ENCODE results near the gene FAM169A. TPM values are rescaled to one million over a fixed set of nuclear protein-coding genes. Genes with fewer than 3 reads are reported as not detected.

FAM169A gene
- total and polyA plus RNA-seq, 2 donors (not counting 1 experiment from before 2014, with no cell fraction given), result 2.1 to 9.4 TPM

- peaks cover 6 to 16% of the 10 kb centered on the region in 2 experiments for H3K36me3 ChIP-seq (replicated peaks in 1 of 2; ENCODE audit: control extremely low read depth in 1 of 2, control insufficient read depth in 1 of 2, extremely low read depth in 1 of 2, insufficient read depth in 2 of 2, low read length in 1 of 2)
- DNase-seq, result no peak
- H3K9me3 ChIP-seq (ENCODE audit: control extremely low read depth in 1 of 3, control insufficient read depth in 2 of 3, insufficient read depth in 1 of 3, low read length in 2 of 3), result no peaks in the 10 kb centered on the region
- no peaks in the 10 kb centered on the region for H3K9me3 Mint-ChIP-seq (ENCODE audit: insufficient read depth)
- H3K4me3 Mint-ChIP-seq, result no peak overlapping the region
- no peak overlapping the region for H2AFZ ChIP-seq (ENCODE audit: insufficient read depth, low read depth, low read length, poor library complexity, severe bottlenecking)
- H3K27ac ChIP-seq (ENCODE audit: low read length in 2 of 2), result no peak overlapping the region
- H3K4me1 ChIP-seq (ENCODE audit: control insufficient read depth in 2 of 2, insufficient read depth in 2 of 2, low read length in 2 of 2), result no peaks in the 10 kb centered on the region
- H3K27ac Mint-ChIP-seq, result no peak overlapping the region
- POLR2A ChIA-PET, result no interaction called here
- no peaks in the 10 kb centered on the region for H3K27me3 Mint-ChIP-seq
- no peaks in the 10 kb centered on the region for H3K27me3 ChIP-seq (replicated peaks in 1 of 4; ENCODE audit: control extremely low read depth in 1 of 4, control insufficient read depth in 3 of 4, insufficient read depth in 4 of 4, low read length in 3 of 4)
- H3K9ac ChIP-seq (ENCODE audit: low read length), result no peak overlapping the region
- H3K4me2 ChIP-seq (replicated peaks; ENCODE audit: low read depth, low read length, poor library complexity, severe bottlenecking), result no peak overlapping the region
- H4K20me1 ChIP-seq (ENCODE audit: control insufficient read depth, insufficient read depth, low read length, poor library complexity, severe bottlenecking), result no peaks in the 10 kb centered on the region
- H3K4me1 Mint-ChIP-seq, result no peaks in the 10 kb centered on the region
- CTCF ChIA-PET, result no interaction called here
- WGBS (ENCODE audit: insufficient coverage), result no CpG with 5 or more reads among the region's 2 CpGs
- intact Hi-C loops (cut with micrococcal nuclease), result no loop called here
- no peak overlapping the region for H3K4me3 ChIP-seq (ENCODE audit: control extremely low read depth in 1 of 5, extremely low read depth in 1 of 5, insufficient read depth in 1 of 5, low read depth in 2 of 5, low read length in 4 of 5)
- H3K79me2 ChIP-seq (ENCODE audit: control insufficient read depth, insufficient read depth, low read length), result no peaks in the 10 kb centered on the region
- ATAC-seq (ENCODE audit: low read depth), result no peak
- TF ChIP-seq, protein P1, sequence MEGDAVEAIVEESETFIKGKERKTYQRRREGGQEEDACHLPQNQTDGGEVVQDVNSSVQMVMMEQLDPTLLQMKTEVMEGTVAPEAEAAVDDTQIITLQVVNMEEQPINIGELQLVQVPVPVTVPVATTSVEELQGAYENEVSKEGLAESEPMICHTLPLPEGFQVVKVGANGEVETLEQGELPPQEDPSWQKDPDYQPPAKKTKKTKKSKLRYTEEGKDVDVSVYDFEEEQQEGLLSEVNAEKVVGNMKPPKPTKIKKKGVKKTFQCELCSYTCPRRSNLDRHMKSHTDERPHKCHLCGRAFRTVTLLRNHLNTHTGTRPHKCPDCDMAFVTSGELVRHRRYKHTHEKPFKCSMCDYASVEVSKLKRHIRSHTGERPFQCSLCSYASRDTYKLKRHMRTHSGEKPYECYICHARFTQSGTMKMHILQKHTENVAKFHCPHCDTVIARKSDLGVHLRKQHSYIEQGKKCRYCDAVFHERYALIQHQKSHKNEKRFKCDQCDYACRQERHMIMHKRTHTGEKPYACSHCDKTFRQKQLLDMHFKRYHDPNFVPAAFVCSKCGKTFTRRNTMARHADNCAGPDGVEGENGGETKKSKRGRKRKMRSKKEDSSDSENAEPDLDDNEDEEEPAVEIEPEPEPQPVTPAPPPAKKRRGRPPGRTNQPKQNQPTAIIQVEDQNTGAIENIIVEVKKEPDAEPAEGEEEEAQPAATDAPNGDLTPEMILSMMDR (IDR thresholded peaks at IDR 0.05), result no peak
- TF ChIP-seq EZH2 (IDR thresholded peaks at IDR 0.05; ENCODE audit: borderline replicate concordance, insufficient read depth, low read depth, low read length, poor library complexity, severe bottlenecking), result no peak
Measured at GRCh38 chr5:74778609-74779008, 87.6 kb downstream of the FAM169A start.

GRCh38 chr5:74772359-74772758, 93.8 kb downstream of the FAM169A start:
- Histone ChIP-seq H3K36me3 (replicated peaks in 1 of 2; ENCODE audit: control extremely low read depth in 1 of 2, control insufficient read depth in 1 of 2, extremely low read depth in 1 of 2, insufficient read depth in 2 of 2, low read length in 1 of 2) (peaks cover 7 to 51% of the 10 kb centered on the region in 2 experiments), H2AFZ (ENCODE audit: insufficient read depth, low read depth, low read length, poor library complexity, severe bottlenecking) (no peak overlapping the region), H3K27ac (ENCODE audit: low read length in 2 of 2) (no peak overlapping the region), H3K9ac (ENCODE audit: low read length) (no peak overlapping the region), H3K79me2 (ENCODE audit: control insufficient read depth, insufficient read depth, low read length) (peaks cover 9% of the 10 kb centered on the region), H4K20me1 (ENCODE audit: control insufficient read depth, insufficient read depth, low read length, poor library complexity, severe bottlenecking) (peaks cover 12% of the 10 kb centered on the region), H3K4me1 (ENCODE audit: control insufficient read depth in 2 of 2, insufficient read depth in 2 of 2, low read length in 2 of 2) (peaks cover 8 to 9% of the 10 kb centered on the region in 2 donors), H3K27me3 (replicated peaks in 1 of 4; ENCODE audit: control extremely low read depth in 1 of 4, control insufficient read depth in 3 of 4, insufficient read depth in 4 of 4, low read length in 3 of 4) (no peaks in the 10 kb centered on the region), H3K4me2 (replicated peaks; ENCODE audit: low read depth, low read length, poor library complexity, severe bottlenecking) (no peak overlapping the region), H3K9me3 (ENCODE audit: control extremely low read depth in 1 of 3, control insufficient read depth in 2 of 3, insufficient read depth in 1 of 3, low read length in 2 of 3) (no peaks in the 10 kb centered on the region), H3K4me3 (ENCODE audit: control extremely low read depth in 1 of 5, extremely low read depth in 1 of 5, insufficient read depth in 1 of 5, low read depth in 2 of 5, low read length in 4 of 5) (no peak overlapping the region)
- no peak for TF ChIP-seq EZH2 (IDR thresholded peaks at IDR 0.05; ENCODE audit: borderline replicate concordance, insufficient read depth, low read depth, low read length, poor library complexity, severe bottlenecking)
- TF ChIP-seq, protein P1 (IDR thresholded peaks at IDR 0.05), result no peak
- Mint-ChIP-seq H3K27me3 (no peaks in the 10 kb centered on the region), H3K27ac (no peak overlapping the region), H3K4me1 (peaks cover 12% of the 10 kb centered on the region), H3K4me3 (no peak overlapping the region), H3K9me3 (ENCODE audit: insufficient read depth) (no peaks in the 10 kb centered on the region)
- ATAC-seq (ENCODE audit: low read depth) (no peak), DNase-seq (no peak)
- WGBS (ENCODE audit: insufficient coverage), result no CpG with 5 or more reads among the region's 7 CpGs
- intact Hi-C loops (cut with micrococcal nuclease), result no loop called here
- ChIA-PET CTCF (interaction anchor here (0.6 kb wide), 1 partner anchor 853 kb away, joined by 3 read pairs; no protein-coding TSS in a partner anchor), POLR2A (no interaction called here)
